ENCODE results near the gene SETD4.

GRCh38 chr21:36041910-36042309, 18.4 kb downstream of the SETD4 start:
- TF ChIP-seq EZH2 (IDR thresholded peaks at IDR 0.05) = no peak
- no peak for TF ChIP-seq CTCF (IDR thresholded peaks at IDR 0.05)
- no peak for TF ChIP-seq EZH2phosphoT487 (IDR thresholded peaks at IDR 0.05)

Data from neural progenitor cell (in vitro differentiated cells).